ENCODE measurements around the gene HAGHL.

HAGHL gene

GRCh38 chr16:705431-706188, 21.3 kb upstream of the HAGHL start, which contains the start of gene FBXL16:
FBXL16 (minus strand) TSS chr16:705801; CDS start chr16:697405, 8,396 bp downstream.
- no peak for DNase-seq
- in situ Hi-C loops (cut with MboI; ENCODE audit: low pct_unique_long_range_greater_than_20kb, low sequenced_read_pairs): no loop called here

DNA sequence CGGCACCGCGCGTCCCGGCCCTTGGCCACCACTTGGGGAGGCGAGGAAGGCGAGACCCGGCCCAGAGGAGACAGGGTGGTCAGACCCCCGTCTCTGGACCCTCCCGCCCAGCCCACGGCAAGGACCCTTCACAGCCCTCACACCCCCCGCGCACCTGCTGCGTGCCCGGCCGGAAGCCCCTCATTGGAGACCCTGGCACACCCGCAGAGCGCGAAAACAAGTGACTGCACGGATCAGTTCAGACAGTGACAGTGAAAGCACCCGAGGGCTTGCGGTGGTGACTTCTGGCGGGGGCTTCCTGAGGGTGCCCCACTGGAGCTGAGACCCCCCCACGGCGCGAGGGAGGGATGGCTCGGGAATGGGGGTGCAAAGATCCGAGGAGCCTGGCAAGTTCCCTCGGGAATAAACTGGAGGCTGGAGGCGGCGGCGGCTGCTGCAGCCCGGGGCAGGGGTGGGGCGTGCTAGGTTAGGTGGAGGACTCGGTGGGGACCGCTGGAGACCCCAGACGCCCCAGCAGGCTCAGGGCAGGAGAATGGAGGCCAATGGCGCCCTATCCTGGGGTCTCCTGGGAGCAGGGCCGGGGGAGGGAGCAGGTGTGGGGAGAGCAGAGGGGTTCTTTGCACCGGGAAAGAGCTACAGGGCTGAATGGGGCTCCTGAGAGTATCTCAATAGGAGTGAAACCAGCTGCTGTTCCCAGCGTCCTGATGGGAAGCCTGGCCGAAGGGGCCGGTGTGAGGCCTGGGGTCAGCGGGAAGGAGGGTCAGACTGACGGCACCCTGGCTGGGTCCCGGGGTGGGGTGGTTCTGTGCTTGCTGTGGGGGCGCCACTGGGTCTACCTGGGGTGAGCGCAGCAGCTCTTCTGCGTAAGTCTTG, 20.5 kb upstream of the HAGHL start:
- no peak for DNase-seq
- in situ Hi-C loops (cut with MboI; ENCODE audit: low pct_unique_long_range_greater_than_20kb, low sequenced_read_pairs): no loop called here

GRCh38 chr16:707062-707538, 19.8 kb upstream of the HAGHL start:
- in situ Hi-C loops (cut with MboI; ENCODE audit: low pct_unique_long_range_greater_than_20kb, low sequenced_read_pairs): no loop called here
- no peak for DNase-seq

DNA sequence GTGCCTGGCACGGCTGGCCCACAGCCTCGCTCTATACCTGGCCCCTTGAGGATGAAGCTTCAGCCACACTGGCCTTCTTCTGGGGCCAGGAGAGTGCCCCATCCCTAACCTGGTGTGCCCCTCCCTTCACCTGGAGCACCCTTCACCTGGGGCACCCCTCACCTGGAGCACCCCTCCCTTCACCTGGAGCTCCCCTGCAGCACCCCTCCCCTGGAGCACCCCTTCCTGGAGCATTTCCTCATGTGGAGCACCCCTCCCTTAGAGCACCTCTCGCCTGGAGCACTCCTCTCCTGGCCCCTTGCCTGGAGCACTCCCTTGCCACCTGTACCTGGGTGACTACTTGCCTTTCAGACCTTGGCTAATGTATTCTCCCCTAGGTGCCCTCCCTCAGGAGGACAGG, 18.9 kb upstream of the HAGHL start:
- in situ Hi-C loops (cut with MboI; ENCODE audit: low pct_unique_long_range_greater_than_20kb, low sequenced_read_pairs): no loop called here
- DNase-seq: no peak

GRCh38 chr16:708959-709358, 17.9 kb upstream of the HAGHL start:
- DNase-seq: no peak
- in situ Hi-C loops (cut with MboI; ENCODE audit: low pct_unique_long_range_greater_than_20kb, low sequenced_read_pairs): no loop called here

GRCh38 chr16:709566-710499, 17.1 kb upstream of the HAGHL start:
- in situ Hi-C loops (cut with MboI; ENCODE audit: low pct_unique_long_range_greater_than_20kb, low sequenced_read_pairs): loop anchor here (10.0 kb wide), 1 partner anchor 75 kb away; the partner anchor contains the start of genes CHTF18 and RPUSD1

GRCh38 chr16:710500-711075, 16.3 kb upstream of the HAGHL start:
- DNase-seq: no peak
- in situ Hi-C loops (cut with MboI; ENCODE audit: low pct_unique_long_range_greater_than_20kb, low sequenced_read_pairs): loop anchor here (10.0 kb wide), 1 partner anchor 74 kb away; the partner anchor contains the start of genes CHTF18 and RPUSD1

More at GRCh38 chr16:709566-710499, 17.1 kb upstream of the HAGHL start:
- DNase-seq: peak; percentile 65

DNA sequence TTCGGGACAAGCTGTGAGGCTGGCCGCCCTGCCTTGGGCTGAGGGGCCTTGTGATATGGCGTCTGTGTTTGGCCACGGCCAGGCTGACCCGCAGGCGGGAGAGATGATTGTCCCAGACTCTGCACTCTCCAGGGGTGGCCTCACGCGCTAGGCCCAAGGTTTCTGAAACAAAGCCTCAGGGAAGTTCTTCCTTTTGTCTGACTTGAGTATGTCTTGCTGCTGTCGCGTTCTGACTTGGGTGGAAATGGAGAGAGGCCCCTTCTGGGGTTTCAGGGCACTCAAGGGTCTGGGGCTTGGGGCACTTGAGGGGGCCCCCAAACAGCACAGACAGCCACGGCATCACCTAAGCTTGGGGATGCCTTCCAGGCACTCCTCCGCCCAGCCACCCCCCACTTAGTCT, 15.8 kb upstream of the HAGHL start:
- no peak for DNase-seq
- in situ Hi-C loops (cut with MboI; ENCODE audit: low pct_unique_long_range_greater_than_20kb, low sequenced_read_pairs): loop anchor here (10.0 kb wide), 1 partner anchor 74 kb away; the partner anchor contains the start of genes CHTF18 and RPUSD1

DNA sequence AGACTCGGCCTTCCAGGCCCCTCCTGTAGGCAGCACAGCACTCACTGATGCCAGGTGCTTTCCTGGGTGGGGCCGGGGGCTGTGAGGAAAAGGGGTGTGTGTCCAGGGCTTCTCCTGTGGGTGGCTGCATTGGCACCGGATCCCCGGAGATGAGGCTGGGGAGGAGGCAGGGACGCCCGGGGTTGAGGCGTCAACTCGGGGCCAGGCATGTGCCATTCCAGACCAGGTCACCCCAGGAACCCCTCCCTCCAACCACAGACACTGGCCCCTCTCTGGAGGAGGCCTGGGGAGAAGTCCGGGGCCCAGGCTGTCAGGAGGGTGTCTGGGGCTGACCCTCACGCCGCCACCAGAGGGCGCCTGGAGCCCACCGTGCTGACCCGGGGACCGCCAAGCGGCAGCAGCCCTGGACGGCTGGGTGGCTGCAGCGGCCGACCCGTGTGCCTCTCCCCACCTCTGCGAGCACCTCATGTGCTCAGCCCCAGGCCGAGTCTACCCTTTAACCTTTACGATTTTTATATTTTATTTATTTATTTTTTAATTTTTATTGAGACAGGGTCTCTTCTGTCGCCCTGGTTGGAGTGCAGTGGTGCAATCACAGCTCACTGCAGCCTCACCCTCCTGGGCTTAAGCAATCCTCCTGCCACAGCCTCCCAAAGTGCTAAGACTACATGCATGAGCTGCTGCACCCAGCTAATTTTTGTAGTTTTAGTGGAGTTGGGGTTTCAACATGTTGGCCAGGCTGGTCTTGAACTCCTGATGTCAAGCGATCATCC, 15.2 kb upstream of the HAGHL start:
- DNase-seq: peak; percentile 79
- in situ Hi-C loops (cut with MboI; ENCODE audit: low pct_unique_long_range_greater_than_20kb, low sequenced_read_pairs): loop anchor here (10.0 kb wide), 1 partner anchor 73 kb away; the partner anchor contains the start of genes CHTF18 and RPUSD1

DNA sequence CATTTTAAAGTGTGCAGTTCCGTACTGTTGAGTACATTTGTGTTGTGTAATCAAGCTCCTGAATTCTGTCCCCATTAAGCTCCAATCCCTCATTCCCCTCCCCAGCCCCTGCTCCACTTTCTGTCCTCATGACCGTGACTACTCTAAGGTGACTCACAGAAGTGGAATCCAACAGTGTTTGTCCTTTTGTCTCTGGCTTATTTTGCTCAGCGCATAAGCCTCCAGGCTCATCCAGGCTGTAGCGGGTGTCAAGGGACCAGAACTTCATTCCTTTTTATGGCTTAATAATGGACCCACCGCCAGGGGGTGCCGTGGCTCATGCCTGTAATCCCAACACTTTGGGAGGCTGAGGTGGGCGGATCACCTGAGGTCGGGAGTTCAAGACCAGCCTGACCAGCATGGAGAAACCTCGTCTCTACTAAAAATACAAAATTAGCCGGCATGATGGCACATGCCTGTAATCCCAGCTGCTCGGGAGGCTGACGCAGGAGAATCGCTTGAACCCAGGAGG, 14.1 kb upstream of the HAGHL start:
- peak; percentile 80 for DNase-seq
- in situ Hi-C loops (cut with MboI; ENCODE audit: low pct_unique_long_range_greater_than_20kb, low sequenced_read_pairs): loop anchor here (10.0 kb wide), 1 partner anchor 72 kb away; the partner anchor contains the start of genes CHTF18 and RPUSD1

DNA sequence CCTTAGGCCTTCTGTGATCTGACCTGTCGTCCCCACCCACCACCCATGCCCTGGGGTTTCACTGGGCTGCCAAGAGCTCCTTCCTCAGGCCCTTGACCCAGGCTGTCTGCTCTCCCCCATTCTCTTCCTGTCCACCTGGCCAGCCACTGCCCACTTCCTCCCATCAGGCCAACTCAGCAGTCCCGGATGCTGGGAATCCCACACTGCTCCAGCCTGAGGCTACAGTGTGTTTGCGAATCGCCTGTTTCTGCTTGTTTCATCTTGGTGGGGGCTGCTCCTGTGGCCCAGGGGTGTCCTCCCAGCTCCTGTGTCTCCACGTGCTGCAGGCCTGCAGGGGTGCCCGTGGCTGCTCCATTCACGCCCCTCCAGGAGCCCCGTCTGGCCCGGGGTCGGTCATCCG, 12.8 kb upstream of the HAGHL start:
- no peak for DNase-seq
- in situ Hi-C loops (cut with MboI; ENCODE audit: low pct_unique_long_range_greater_than_20kb, low sequenced_read_pairs): loop anchor here (10.0 kb wide), 1 partner anchor 71 kb away; the partner anchor contains the start of genes CHTF18 and RPUSD1

- DNase-seq: peak; percentile 77
- in situ Hi-C loops (cut with MboI; ENCODE audit: low pct_unique_long_range_greater_than_20kb, low sequenced_read_pairs): loop anchor here (10.0 kb wide), 1 partner anchor 70 kb away; the partner anchor contains the start of genes CHTF18 and RPUSD1
Measured at GRCh38 chr16:714558-715476, 12.1 kb upstream of the HAGHL start, which contains the start of gene METRN. METRN (plus strand) TSS chr16:715118; CDS start chr16:715290, 172 bp downstream.

- in situ Hi-C loops (cut with MboI; ENCODE audit: low pct_unique_long_range_greater_than_20kb, low sequenced_read_pairs): loop anchor here (10.0 kb wide), 1 partner anchor 69 kb away; the partner anchor contains the start of genes CHTF18 and RPUSD1
- DNase-seq: peak; percentile 52
Measured at GRCh38 chr16:715477-716199, 11.3 kb upstream of the HAGHL start.

- in situ Hi-C loops (cut with MboI; ENCODE audit: low pct_unique_long_range_greater_than_20kb, low sequenced_read_pairs): loop anchor here (10.0 kb wide), 1 partner anchor 69 kb away; the partner anchor contains the start of genes CHTF18 and RPUSD1
- DNase-seq: no peak
Measured at GRCh38 chr16:716200-716568, 10.7 kb upstream of the HAGHL start.

- no peak for DNase-seq
- in situ Hi-C loops (cut with MboI; ENCODE audit: low pct_unique_long_range_greater_than_20kb, low sequenced_read_pairs): loop anchor here (10.0 kb wide), 1 partner anchor 68 kb away; the partner anchor contains the start of genes CHTF18 and RPUSD1
Measured at GRCh38 chr16:716768-717325, 10.1 kb upstream of the HAGHL start.

Data from KBM-7 (cell line).